GM21723 (cell line): ENCODE measurements around the gene ICAM2.

Experiments
- ATAC-seq: cut with Tn5 transposase; IDR thresholded peaks from one replicate; pipeline ENCODE4 v1.9.1; 2021; ENCODE audit warnings: mild to moderate bottlenecking, moderate library complexity; ENCODE audit not compliant: unreplicated experiment

Gene ICAM2

DNA sequence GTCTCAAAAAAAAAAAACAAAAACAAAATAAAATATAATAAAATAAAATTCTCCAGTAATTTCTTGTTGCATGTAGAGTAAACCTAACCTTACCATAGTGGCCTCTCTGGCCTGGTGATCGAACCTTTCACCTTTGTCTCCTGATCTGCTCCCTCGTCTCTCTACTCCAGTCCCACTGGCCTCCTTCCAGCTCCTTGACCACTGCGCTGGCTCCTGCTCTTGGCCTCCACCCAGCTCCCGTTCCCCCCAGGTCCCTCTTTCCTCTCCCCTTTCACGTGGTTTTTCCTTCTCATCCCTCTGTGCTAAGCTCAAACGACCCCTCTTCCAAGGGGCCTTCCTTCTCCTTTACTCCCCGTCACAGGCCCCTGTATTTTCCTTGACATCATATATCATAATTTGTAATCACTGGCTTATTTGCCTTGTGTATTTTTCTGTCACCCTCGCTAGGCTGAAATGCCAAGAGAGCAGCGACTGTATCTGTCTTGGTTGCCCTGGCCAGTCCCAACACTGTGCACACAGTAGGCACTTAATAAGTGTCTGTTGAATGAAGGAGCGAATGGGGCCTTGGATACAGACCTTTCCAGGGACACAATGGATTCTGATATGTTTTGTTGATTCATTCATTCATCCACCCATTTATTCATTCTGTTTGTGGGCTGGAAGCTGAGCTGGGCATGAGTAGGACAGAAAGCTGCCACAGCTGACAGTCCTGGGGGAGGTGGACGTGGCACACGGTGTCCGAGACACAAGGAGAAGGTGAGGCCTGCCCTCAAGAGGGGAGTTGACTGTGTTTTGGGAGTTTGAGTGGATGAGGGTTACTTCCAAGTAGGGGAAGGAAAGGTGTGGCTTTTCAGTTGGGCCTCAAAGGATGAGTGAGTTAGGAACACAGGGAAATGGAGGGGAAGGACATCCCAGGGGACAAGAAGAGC, 41.9 kb downstream of the ICAM2 start:
- no peak for ATAC-seq

GRCh38 chr17:63976702-63977101, 43.7 kb downstream of the ICAM2 start:
- no peak for ATAC-seq

- ATAC-seq, result no peak
These were observed 44.8 kb downstream of the ICAM2 start for GRCh38 chr17:63975541-63976092.

GRCh38 chr17:63974594-63975192, 45.7 kb downstream of the ICAM2 start:
- ATAC-seq, result no peak

GRCh38 chr17:63973930-63974593, 46.4 kb downstream of the ICAM2 start:
- ATAC-seq, result no peak

GRCh38 chr17:63973247-63973646, 47.2 kb downstream of the ICAM2 start:
- no peak for ATAC-seq

DNA sequence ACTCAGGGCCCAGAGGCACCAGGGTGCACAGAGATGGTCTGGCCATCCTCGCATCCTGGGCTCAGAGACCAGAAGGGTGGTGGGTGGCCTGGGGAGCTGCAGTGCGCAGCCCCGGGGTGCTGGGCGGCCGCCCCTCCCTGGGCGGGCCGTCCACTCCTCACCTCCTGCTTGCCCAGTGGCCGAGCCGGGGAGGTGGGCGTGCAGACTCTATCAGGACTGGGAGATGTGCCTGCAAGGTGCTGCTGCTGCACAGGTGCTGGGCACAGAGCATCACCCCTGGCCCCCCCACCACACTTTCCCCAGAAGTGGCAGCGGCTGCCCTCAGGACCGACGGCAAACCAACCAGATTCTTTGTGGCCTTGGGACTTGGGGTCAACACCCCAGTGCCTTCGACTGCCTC, 47.6 kb downstream of the ICAM2 start, which contains the start of gene SCN4A:
TSS of gene SCN4A (minus strand) at position 123 of the 400 bp plus-strand sequence. CDS start at position 46, 77 bp downstream.
- no peak for ATAC-seq

DNA sequence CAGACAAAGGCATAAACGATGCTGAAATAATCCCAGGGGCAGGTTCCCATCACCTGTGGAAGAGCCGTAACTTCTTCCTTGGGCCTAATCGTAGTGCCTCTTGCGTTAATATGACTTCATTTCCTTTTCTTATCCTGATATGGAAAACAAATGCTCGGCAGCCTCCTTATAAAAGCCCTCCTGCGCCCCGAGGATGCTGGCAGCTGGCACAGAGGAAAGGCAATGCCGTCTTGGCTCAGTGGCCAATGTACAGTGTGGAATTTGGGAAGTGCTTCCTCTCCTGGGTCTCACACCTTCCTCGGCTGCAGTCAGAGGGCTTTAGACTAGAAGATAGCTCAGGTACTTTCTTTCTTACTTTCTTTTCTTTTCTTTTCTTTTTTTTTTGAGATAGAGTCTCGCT, 51.2 kb downstream of the ICAM2 start:
- ATAC-seq, result no peak

GRCh38 chr17:63967953-63968352, 52.5 kb downstream of the ICAM2 start:
- ATAC-seq, result no peak

- no peak for ATAC-seq
These were observed 53.7 kb downstream of the ICAM2 start for GRCh38 chr17:63966646-63967264.

DNA sequence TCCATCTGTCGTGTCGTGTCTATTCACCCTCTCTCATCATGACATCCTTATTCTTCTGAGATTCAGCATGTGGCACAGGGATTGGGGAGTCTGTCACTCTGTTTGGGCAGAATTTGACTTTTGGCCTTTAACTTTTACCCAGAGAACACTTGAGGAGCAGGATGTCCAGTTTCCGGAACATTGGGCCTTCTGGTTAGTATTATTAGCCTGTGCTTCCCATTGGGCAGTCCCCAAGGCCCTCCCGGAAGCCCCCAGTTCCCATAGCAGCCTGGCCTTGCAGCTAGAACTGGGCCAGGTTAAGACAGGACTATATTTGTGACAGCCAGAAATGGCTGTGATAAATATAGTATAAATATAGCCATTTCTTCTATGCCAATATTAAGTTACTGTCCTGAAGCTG, 57.3 kb downstream of the ICAM2 start:
- no peak for ATAC-seq

DNA sequence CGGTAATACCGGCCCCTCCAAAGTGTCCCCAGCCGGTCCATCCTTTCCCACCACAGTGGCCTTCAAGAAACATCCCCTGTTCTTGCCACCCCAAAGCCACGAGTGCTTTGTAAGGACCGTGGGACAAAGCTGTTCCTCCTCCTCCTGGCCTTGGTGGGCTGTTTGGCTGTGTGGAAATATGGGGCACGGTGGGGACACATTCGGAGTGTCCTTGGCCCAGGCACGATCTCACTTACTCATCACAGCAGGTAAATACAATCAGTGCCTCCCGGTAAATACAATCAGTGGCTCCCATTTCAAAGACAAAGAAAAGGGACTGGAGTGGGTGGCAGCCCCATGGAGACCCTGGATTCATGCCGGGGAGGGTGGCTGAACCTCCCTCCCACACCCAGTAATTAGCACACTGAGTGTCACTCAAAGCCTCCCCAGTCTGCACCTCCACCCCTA, 58.1 kb downstream of the ICAM2 start:
- no peak for ATAC-seq

DNA sequence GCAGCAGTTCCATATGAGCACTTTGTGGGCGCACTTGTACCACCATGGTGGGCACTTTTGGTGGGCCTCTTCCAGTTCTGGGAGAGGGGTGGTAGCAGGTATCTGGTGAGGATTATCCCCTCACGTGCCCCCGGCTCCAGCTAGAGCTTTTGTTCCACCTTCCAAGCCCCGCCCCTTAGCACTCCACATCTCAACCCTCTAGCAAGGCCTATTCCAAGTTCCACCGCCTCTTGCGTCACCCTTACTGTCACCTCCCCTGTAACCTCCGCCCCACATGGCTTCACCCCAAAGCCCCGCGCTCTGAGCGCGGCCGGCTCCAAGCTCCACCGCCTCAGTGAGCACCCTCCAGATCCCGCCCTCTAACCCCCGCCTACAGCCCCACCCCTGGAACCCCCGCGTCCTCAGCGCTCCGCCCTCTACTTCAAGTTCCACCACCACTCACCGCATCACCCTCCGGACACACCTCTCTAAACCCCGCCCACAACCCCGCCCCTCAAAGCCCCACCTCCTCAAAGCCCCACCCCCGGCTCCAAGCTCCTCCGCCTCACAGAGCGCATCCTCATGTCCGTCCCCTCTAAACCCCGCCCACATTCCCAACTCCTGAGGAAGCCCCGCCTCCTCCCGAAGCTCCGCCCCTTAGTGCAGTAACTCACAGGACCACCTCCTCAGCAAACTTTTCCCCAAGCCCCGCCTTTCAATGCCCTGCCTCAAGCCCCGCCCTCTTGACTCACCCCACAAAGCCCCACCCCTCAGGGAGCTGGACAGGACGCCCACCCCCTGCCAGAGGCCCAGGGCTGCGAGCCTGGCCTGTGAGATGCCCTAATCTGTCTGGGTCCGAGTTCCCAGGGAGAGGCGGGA, 58.8 kb downstream of the ICAM2 start:
- ATAC-seq, result no peak

DNA sequence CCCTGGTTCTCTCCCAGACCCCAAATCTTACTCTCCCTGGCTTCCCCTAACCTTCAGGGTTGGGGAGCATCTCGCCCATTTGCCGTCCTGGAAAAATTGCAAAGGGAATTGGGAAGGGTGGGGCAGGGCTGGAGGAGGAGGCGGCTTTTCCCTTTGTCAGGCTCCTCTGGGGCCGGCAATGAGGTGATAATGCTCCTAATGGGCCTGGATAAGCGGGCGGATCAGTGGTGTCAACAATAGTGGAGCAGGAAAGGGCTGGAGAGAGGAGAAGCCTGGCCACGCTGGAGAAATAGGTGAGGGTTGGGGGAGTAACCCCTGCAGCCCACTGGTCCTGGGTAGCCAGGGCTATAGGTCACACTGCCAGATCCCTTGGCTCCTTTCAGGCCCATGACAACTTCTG, 60.0 kb downstream of the ICAM2 start:
- no peak for ATAC-seq

DNA sequence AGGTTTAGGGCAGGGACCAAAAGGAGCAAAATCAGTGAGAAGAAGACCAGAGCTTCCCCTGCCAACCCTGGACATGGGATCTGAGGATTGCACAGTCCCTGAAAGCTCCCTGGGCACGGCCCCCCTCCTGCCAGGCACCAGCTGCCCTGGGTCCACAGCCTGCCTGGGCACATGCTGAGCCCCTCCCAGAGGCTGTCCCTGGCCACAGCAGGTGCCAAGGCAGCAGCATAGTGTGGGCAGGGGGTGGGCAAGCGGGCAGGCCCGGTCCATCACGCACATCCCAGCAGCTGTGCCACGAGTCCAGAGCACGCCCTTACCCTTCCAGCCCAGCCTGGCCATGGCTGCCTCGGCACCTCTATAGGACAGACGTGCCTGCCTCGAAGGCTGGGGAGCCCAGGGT, 60.4 kb downstream of the ICAM2 start:
- no peak for ATAC-seq

DNA sequence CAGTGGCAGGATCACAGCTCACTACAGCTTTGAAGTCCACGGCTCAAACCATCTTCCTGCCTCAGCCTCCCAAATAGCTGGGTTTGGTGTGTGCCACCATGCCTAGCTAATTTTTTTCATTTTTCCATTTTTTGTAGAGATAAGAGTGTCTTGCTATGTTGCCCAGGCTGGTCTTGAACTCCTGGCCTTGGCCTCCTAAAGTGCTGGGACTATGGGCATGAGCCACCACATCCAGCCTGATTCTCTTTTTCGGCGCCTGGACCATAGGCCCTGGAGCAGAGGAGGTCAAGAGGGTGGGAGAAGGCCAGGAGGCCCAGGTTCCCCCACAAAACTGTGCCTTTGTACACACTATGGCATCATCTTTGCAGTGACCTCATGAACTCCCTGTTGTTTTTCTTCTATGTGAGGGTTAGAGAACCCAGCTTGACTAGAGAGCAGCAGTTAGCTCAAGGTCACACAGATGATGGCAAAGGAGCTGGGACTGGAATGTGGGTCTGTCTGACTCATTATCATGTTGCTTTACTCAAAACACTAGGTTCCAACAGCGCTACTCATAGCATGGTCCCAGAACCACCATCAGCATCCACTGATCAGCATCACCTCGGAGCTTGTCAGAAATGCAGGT, 64.0 kb downstream of the ICAM2 start:
- no peak for ATAC-seq

- ATAC-seq, result no peak
These were observed 64.6 kb downstream of the ICAM2 start for GRCh38 chr17:63955791-63956190.

- no peak for ATAC-seq
These were observed 65.2 kb downstream of the ICAM2 start for GRCh38 chr17:63955232-63955631.

DNA sequence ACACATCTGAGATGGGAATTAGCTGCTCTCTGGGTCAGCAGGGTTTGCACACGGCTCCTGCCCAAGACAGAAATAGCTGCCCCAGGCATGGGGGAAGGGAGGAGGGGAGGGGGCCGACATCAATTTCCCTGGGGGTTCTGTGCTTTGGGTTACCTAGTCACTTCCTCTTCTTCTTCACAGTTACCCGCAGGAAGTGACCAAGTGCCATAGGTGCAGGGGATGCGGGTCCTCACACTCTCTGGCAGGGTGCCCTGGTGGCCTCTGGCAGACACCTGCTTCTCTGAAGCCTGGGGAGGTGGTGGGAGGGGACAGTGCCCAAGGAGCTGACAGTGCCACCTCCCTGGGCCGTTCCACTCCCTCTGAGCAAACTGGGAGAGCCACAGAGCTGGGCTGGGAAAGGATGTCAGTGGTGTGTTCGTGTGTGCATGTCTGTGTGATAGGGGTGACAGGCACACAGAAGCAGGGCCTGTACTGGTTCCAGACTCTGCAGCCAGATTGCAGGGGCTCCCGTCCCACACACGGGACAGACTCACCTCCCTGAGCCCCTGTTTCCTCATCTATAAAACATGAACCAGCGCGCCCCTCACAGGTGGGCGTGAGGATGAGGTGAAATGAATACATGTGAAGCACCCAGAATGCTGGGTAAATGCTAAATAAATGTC, 65.9 kb downstream of the ICAM2 start:
- ATAC-seq, result no peak
